Astrocyte of the spinal cord (primary cell): Measurements from ENCODE around the gene STPG2.

Experiments
- DNase-seq: peaks from one replicate; pipeline ENCODE4 v3.0.0; 2011; ENCODE audit warnings: low read depth, low spot score
- H3K4me3 ChIP-seq: 2 replicates; pipeline ENCODE4 v1.5.1; 2011; ENCODE audit warnings: low read depth, mild to moderate bottlenecking, low read length, moderate library complexity
- CTCF ChIP-seq: IDR thresholded peaks from 2 replicates; pipeline ENCODE4 v1.5.1; 2012; ENCODE audit warnings: low read depth, mild to moderate bottlenecking, low read length, inconsistent platforms
- in situ Hi-C: cut with HindIII; loops from 2 replicates; pipeline ENCODE4 v1.10.0; 2017; ENCODE audit warnings: low sequenced_read_pairs

STPG2 gene

GRCh38 chr4:97720869-97721432 lies 422.3 kb downstream of the STPG2 start:
- in situ Hi-C loops: no loop called here
- TF ChIP-seq CTCF: peak; percentile 38
- DNase-seq: peak; percentile 28
- no peak overlapping the region for H3K4me3 ChIP-seq

GRCh38 chr4:97691111-97691605 lies 452.1 kb downstream of the STPG2 start:
- H3K4me3 ChIP-seq: no peak overlapping the region
- in situ Hi-C loops: no loop called here
- no peak for TF ChIP-seq CTCF
- no peak for DNase-seq

- in situ Hi-C loops: no loop called here
- DNase-seq: no peak
- no peak overlapping the region for H3K4me3 ChIP-seq
- TF ChIP-seq CTCF: no peak
These were observed 472.5 kb downstream of the STPG2 start for GRCh38 chr4:97670703-97671269.

GRCh38 chr4:97665553-97665952 lies 477.7 kb downstream of the STPG2 start:
- H3K4me3 ChIP-seq: no peak overlapping the region
- in situ Hi-C loops: no loop called here
- no peak for DNase-seq
- no peak for TF ChIP-seq CTCF

- no peak overlapping the region for H3K4me3 ChIP-seq
- no peak for DNase-seq
- in situ Hi-C loops: no loop called here
- TF ChIP-seq CTCF: no peak
These were observed 478.5 kb downstream of the STPG2 start for GRCh38 chr4:97664741-97665140.

- no peak overlapping the region for H3K4me3 ChIP-seq
- in situ Hi-C loops: no loop called here
- TF ChIP-seq CTCF: no peak
- no peak for DNase-seq
These were observed 481.1 kb downstream of the STPG2 start for GRCh38 chr4:97662133-97662532.
